Measurements from ENCODE around the gene KIFBP. TPM values are rescaled to one million over a fixed set of nuclear protein-coding genes. Genes with fewer than 3 reads are reported as not detected.

The KIFBP gene
- total RNA-seq, 1 experiment from 2014 or later = 26.9 TPM

GRCh38 chr10:68959695-68960527 is 28.7 kb upstream of the KIFBP start:
- POLR2A ChIA-PET = no interaction called here

More at GRCh38 chr10:68959695-68960527, 28.7 kb upstream of the KIFBP start:
- intact Hi-C loops (cut with micrococcal nuclease) = loop anchor here (10.0 kb wide), 1 partner anchor 165 kb away; no protein-coding TSS in a partner anchor
- Histone ChIP-seq H3K9me2 (ENCODE audit: insufficient read depth) (no peaks in the 10 kb centered on the region), H3K79me2 (ENCODE audit: insufficient read depth, low read length) (peaks cover 98% of the 10 kb centered on the region), H3K27ac (ENCODE audit: low read depth, low read length) (no peak overlapping the region), H3K4me3 (replicated peaks in 1 of 2; ENCODE audit: low read depth in 1 of 2, low read length in 2 of 2) (no peak overlapping the region), H3K36me3 (ENCODE audit: control insufficient read depth in 1 of 2, insufficient read depth in 2 of 2, low read length in 2 of 2) (peaks cover 43 to 63% of the 10 kb centered on the region in 2 experiments), H3K9ac (ENCODE audit: low read length) (no peak overlapping the region), H3K9me3 (ENCODE audit: control insufficient read depth in 1 of 2, insufficient read depth in 1 of 2, low read depth in 1 of 2, low read length in 2 of 2) (no peaks in the 10 kb centered on the region), H3K4me2 (ENCODE audit: low read length) (no peak overlapping the region), H4K20me1 (ENCODE audit: insufficient read depth) (peaks cover 52% of the 10 kb centered on the region; the same call in 1 of the 2 replicates), H3K27me3 (ENCODE audit: insufficient read depth, low read length) (no peaks in the 10 kb centered on the region), H3K4me1 (ENCODE audit: control insufficient read depth in 1 of 2, insufficient read depth in 2 of 2, low read length in 2 of 2) (peaks cover 7 to 8% of the 10 kb centered on the region in 2 experiments; a peak in 3 of 4 replicates), H2AFZ (ENCODE audit: low read depth, low read length, poor library complexity, severe bottlenecking) (no peak overlapping the region)
- ATAC-seq = no peak
- ChIA-PET CTCF (no interaction called here), RAD21 (ENCODE audit: low non-redundant PET in 1 of 2, low total read pairs in 2 of 2, uncharacterized antibody in 2 of 2, unreplicated experiment in 2 of 2) (no interaction called here)
- DNase-seq (ENCODE audit: low read depth, low spot score) = no peak
- TF ChIP-seq MAX (IDR thresholded peaks at IDR 0.05) (no peak), FOSL1 (IDR thresholded peaks at IDR 0.05; ENCODE audit: low read depth) (no peak), TCF7L2 (IDR thresholded peaks at IDR 0.05; ENCODE audit: borderline replicate concordance, extremely low read depth, insufficient read depth, insufficient read length) (no peak), SP1 (IDR thresholded peaks at IDR 0.05; ENCODE audit: low read depth) (no peak), RAD21 (IDR thresholded peaks at IDR 0.05; ENCODE audit: low read depth) (no peak), ZFX (IDR thresholded peaks at IDR 0.05) (no peak), EZH2phosphoT487 (IDR thresholded peaks at IDR 0.05; ENCODE audit: borderline replicate concordance) (no peak), CEBPB (IDR thresholded peaks at IDR 0.05; ENCODE audit: low read depth) (no peak), POLR2AphosphoS5 (IDR thresholded peaks at IDR 0.05; ENCODE audit: low read depth, low read length) (no peak), CBX3 (IDR thresholded peaks at IDR 0.05; ENCODE audit: low read depth) (no peak), YY1 (IDR thresholded peaks at IDR 0.05; ENCODE audit: extremely low read depth, insufficient replicate concordance, low read depth, low read length) (no peak), JUND (IDR thresholded peaks at IDR 0.05) (no peak), REST (IDR thresholded peaks at IDR 0.05; ENCODE audit: low read depth) (no peak), ZBTB33 (IDR thresholded peaks at IDR 0.05; ENCODE audit: extremely low read depth, insufficient replicate concordance, low read length) (no peak), EZH2 (IDR thresholded peaks at IDR 0.05) (no peak)
- BruUV-seq (replicated peaks) = no TSS peak
